ENCODE measurements around the gene INF2.
"Not testable (repeated sequence)": the region's sequence is repeated elsewhere in the genome, so short reads cannot be mapped to it uniquely, and the experiment has no call there.

Gene INF2

DNA sequence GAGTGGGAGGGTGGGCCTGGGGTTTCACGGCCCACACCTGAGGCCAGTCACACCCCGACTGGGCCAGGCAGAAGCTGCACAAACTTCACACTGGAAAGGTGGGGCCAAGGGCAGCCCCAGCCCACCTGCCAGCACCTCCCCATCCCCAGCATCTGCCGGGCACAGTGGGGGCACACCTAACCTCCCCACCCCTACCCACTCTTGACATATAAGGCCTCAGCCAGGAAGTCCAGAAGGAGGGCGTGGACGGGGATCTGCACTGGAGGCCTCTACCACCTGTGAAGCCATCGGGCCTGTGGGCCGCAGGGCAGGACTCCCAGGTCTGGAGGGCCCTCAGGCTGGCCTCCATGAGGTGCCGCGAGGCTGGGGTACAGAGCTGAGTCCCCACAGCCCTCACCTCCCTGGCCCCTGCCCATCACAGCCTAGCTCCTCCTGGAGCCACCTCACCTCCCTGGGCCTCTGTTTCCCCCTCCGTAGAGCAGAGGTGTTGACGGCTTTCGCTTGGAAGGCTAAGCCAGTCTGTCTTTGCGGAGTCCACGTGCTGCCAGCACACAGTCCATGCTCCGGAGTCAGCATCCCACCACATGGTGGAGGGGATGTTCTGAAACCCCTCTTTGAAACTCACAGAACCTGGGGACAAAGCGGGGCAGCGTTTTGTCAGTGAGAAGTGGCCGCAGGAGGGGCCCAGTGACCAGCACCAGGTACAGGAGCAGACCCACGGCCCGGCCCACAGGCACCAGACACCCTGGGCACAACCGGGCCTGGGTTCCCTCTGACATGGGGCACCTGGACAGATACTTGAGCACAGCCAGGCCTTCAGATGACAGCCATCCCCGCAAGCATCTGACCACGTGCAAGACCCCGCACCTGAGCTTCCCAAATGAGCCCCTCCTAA, 38.2 kb upstream of the INF2 start:
- peaks cover 4% of the 10 kb centered on the region for H3K27me3 Mint-ChIP-seq (ENCODE audit: low read depth)
- H3K27ac Mint-ChIP-seq: no peak overlapping the region
- TF ChIP-seq, protein P1, sequence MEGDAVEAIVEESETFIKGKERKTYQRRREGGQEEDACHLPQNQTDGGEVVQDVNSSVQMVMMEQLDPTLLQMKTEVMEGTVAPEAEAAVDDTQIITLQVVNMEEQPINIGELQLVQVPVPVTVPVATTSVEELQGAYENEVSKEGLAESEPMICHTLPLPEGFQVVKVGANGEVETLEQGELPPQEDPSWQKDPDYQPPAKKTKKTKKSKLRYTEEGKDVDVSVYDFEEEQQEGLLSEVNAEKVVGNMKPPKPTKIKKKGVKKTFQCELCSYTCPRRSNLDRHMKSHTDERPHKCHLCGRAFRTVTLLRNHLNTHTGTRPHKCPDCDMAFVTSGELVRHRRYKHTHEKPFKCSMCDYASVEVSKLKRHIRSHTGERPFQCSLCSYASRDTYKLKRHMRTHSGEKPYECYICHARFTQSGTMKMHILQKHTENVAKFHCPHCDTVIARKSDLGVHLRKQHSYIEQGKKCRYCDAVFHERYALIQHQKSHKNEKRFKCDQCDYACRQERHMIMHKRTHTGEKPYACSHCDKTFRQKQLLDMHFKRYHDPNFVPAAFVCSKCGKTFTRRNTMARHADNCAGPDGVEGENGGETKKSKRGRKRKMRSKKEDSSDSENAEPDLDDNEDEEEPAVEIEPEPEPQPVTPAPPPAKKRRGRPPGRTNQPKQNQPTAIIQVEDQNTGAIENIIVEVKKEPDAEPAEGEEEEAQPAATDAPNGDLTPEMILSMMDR (IDR thresholded peaks at IDR 0.05; ENCODE audit: unreplicated experiment in 3 of 3): no peak
- H3K9me3 Mint-ChIP-seq: peaks cover 16% of the 10 kb centered on the region
- H3K4me1 Mint-ChIP-seq: peaks cover 15% of the 10 kb centered on the region
- H3K36me3 Mint-ChIP-seq (ENCODE audit: low read depth): peaks cover 12% of the 10 kb centered on the region
- H3K4me3 Mint-ChIP-seq: no peak overlapping the region

DNA sequence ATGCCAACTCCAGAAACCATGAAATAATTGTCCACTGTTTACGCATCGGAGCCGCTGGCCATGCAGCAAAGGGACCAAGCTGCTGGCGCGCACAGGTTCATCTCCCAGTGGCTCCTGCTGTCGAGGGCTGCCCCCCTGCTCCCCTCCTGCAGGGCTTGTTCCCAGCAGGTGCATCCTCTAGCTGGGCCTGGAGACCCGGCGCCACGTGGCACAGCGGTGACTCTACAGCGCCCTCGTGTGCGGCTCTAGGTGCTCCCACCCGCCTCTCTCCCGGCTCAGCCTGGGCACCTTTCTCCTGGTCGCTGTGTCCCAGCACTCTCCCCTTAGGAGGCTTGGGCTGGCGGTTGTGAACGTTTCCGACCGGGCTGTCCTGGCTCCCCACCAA, 37.5 kb upstream of the INF2 start:
- peaks cover 18% of the 10 kb centered on the region for H3K4me1 Mint-ChIP-seq
- H3K27me3 Mint-ChIP-seq (ENCODE audit: low read depth): peaks cover 4% of the 10 kb centered on the region
- TF ChIP-seq, protein P1 (IDR thresholded peaks at IDR 0.05; ENCODE audit: unreplicated experiment in 3 of 3): no peak
- H3K9me3 Mint-ChIP-seq: peaks cover 16% of the 10 kb centered on the region
- H3K36me3 Mint-ChIP-seq (ENCODE audit: low read depth): peaks cover 12% of the 10 kb centered on the region
- H3K27ac Mint-ChIP-seq: no peak overlapping the region
- H3K4me3 Mint-ChIP-seq: no peak overlapping the region

DNA sequence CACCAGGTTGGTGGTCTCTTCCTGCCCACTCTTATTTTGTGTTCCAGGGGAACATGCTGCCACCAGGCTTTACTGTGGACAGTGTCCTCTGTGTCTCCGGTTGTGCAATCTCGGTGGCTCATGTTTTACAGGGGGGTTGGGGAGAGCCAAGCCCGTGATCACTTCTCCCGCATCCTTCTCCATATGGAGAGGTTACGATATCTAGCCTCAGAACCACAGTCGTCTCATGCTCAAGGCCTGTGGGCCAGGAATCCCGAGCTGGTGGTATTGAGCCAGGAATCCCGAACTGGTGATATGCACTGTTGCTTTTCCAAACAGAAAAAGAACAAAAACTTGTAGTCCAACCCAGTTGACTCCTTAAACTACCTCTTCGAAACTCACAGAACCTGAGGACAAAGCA, 37.0 kb upstream of the INF2 start:
- Mint-ChIP-seq H3K36me3 (ENCODE audit: low read depth) (peaks cover 12% of the 10 kb centered on the region), H3K27ac (no peak overlapping the region), H3K27me3 (ENCODE audit: low read depth) (peaks cover 4% of the 10 kb centered on the region), H3K4me3 (peak overlapping the region in 2 of 3 experiments; percentile 17 to 54), H3K4me1 (peaks cover 18% of the 10 kb centered on the region), H3K9me3 (peaks cover 16% of the 10 kb centered on the region)
- TF ChIP-seq, protein P1 (IDR thresholded peaks at IDR 0.05; ENCODE audit: unreplicated experiment in 3 of 3): no peak

DNA sequence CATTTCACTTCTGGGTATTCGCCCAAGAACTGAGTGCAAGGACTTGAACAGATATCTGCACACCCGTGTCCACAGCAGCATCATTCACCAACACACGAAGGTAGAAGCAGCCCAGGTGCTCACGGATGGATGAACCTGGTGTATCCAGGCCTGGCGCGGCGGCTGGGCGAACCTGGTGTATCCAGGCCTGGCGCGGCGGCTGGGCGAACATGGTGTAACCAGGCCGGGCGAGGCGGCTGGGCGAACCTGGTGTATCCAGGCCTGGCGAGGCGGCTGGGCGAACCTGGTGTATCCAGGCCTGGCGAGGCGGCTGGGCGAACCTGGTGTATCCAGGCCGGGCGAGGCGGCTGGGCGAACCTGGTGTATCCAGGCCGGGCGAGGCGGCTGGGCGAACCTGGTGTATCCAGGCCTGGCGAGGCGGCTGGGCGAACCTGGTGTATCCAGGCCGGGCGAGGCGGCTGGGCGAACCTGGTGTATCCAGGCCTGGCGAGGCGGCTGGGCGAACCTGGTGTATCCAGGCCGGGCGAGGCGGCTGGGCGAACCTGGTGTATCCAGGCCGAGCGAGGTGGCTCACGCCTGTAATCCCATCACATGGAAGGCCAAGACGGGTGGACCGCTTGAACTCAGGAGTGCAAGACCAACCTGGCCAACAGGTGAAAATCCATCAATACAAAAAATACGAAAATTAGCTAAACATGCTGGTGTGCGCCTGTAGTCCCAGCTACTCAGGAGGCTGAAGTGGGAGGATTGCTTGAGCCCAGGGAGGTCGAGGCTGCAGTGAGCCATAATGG, 36.1 kb upstream of the INF2 start:
- not testable (repeated sequence) for H3K4me3 Mint-ChIP-seq; H3K27ac Mint-ChIP-seq; H3K27me3 Mint-ChIP-seq (ENCODE audit: low read depth)
- H3K9me3 Mint-ChIP-seq: peaks cover 16% of the 10 kb centered on the region
- H3K36me3 Mint-ChIP-seq (ENCODE audit: low read depth): peaks cover 12% of the 10 kb centered on the region
- H3K4me1 Mint-ChIP-seq: peaks cover 26% of the 10 kb centered on the region

DNA sequence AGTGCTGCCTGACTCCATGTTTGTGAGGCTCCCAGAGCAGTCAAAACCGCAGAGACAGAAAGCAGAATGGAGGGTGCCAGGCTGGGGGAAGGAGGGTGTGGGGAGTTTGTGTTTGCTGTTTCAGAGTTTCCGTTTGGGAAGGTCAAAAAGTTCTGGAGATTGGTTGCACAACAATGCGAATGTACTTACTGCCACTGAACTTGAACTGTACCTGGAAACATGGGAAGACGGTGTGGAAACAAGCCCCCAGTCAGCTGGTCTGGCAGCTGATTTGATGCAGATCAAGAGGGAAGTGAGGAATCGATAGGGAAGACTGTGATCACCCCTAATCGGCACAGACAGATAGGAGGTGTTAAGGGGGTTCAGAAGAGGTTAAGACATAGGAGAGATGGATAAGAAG, 35.3 kb upstream of the INF2 start:
- Mint-ChIP-seq H3K27ac (peak overlapping the region in 1 of 3 experiments; percentile 72), H3K9me3 (peaks cover 16% of the 10 kb centered on the region), H3K36me3 (ENCODE audit: low read depth) (peaks cover 12% of the 10 kb centered on the region), H3K4me3 (no peak overlapping the region), H3K4me1 (peaks cover 26% of the 10 kb centered on the region), H3K27me3 (ENCODE audit: low read depth) (peaks cover 4% of the 10 kb centered on the region)
- TF ChIP-seq, protein P1 (IDR thresholded peaks at IDR 0.05; ENCODE audit: unreplicated experiment in 3 of 3): no peak

DNA sequence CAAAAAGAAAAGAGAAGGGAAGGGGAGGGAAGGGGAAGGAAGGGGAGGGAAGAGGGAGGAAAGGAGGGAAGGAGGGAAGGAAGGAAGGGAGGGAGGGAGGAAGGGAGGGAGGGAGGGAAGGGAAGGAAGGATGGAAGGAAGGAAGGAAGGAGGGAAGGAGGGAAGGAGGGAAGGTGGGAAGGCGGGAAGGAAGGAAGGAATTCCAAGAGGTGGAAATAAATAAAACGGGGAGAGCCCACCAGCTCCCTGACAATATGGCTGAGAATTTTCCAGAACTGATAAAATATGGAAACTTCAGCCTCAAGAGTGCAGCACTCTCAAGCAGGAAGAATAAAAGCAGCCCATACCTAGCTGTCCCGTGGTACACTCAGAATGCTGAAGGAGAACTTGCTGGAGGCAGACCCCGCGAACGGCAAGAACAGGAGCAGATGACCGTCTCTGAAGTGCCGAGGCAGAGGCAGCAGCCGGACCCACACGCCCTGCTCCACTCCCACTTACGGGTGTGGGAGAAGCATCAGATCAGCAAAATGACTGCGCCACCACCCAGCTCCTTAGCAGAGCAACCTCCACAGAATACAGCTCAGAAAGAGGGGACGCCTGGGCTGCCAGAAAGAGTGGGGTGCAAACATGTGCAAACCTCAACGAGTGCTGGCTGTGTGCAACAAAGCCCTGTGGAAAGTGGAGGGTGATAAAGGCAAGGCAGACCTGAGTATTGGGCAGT, 34.1 kb upstream of the INF2 start:
- Mint-ChIP-seq H3K4me1 (peaks cover 19% of the 10 kb centered on the region), H3K4me3 (no peak overlapping the region)
- TF ChIP-seq, protein P1 (IDR thresholded peaks at IDR 0.05; ENCODE audit: unreplicated experiment in 3 of 3): no peak

More for the DNA sequence above, 34.1 kb upstream of the INF2 start:
- H3K9me3 Mint-ChIP-seq: peaks cover 16% of the 10 kb centered on the region
- H3K36me3 Mint-ChIP-seq (ENCODE audit: low read depth): peaks cover 12% of the 10 kb centered on the region
- peaks cover 4% of the 10 kb centered on the region for H3K27me3 Mint-ChIP-seq (ENCODE audit: low read depth)
- H3K27ac Mint-ChIP-seq: no peak overlapping the region
